Neural progenitor cell (in vitro differentiated cells): Measurements from ENCODE around the gene ZKSCAN4. TPM values are rescaled to one million over a fixed set of nuclear protein-coding genes. Genes with fewer than 3 reads are reported as not detected.

Experiments used
- DNase-seq: peaks from one replicate; pipeline ENCODE4 v3.0.0-alpha.2; 2016; ENCODE audit warnings: low spot score
- H2AFZ ChIP-seq: fragments of 200-600 bp; sonication (generic); replicated peaks from 2 replicates; pipeline ENCODE4 v1.6.1; 2016; ENCODE audit warnings: antibody characterized with exemption
- H3F3A ChIP-seq: fragments of 200-600 bp; sonication (generic); 2 replicates; pipeline ENCODE4 v1.6.1; 2016; ENCODE audit warnings: antibody characterized with exemption, low read depth
- H3K27ac ChIP-seq: fragments of 200-600 bp; sonication (generic); 2 replicates; pipeline ENCODE4 v1.5.1; 2016; ENCODE audit warnings: mild to moderate bottlenecking
- H3K27me3 ChIP-seq: fragments of 200-600 bp; sonication (generic); 2 replicates; pipeline ENCODE4 v1.6.1; 2016; ENCODE audit warnings: mild to moderate bottlenecking, moderate library complexity
- H3K36me3 ChIP-seq: fragments of 200-600 bp; sonication (generic); 2 replicates; pipeline ENCODE4 v1.5.1; 2016
- H3K4me1 ChIP-seq: fragments of 200-600 bp; sonication (generic); 2 replicates; pipeline ENCODE4 v1.6.1; 2016; ENCODE audit warnings: mixed run types
- H3K4me2 ChIP-seq: fragments of 200-600 bp; sonication (generic); 2 replicates; pipeline ENCODE4 v1.6.1; 2016
- H3K4me3 ChIP-seq: fragments of 200-600 bp; sonication (generic); 2 replicates; pipeline ENCODE4 v1.5.1; 2016
- H3K79me2 ChIP-seq: fragments of 200-600 bp; sonication (generic); 2 replicates; pipeline ENCODE4 v1.6.1; 2016; ENCODE audit warnings: low read depth
- H3K9ac ChIP-seq: fragments of 200-600 bp; sonication (generic); 2 replicates; pipeline ENCODE4 v1.6.1; 2016
- H3K9me3 ChIP-seq: fragments of 200-600 bp; sonication (generic); 2 replicates; pipeline ENCODE4 v1.5.1; 2016; ENCODE audit warnings: low read depth
- H4K20me1 ChIP-seq: fragments of 200-600 bp; sonication (generic); 2 replicates; pipeline ENCODE4 v1.6.1; 2016; ENCODE audit warnings: low read depth
- H3K27ac Mint-ChIP-seq: 3 replicates; pipeline ENCODE4 v1.8.0; 2021; ENCODE audit warnings: mixed read lengths
- H3K27me3 Mint-ChIP-seq: 2 replicates; pipeline ENCODE4 v1.8.0; 2022; ENCODE audit warnings: low read depth, mild to moderate bottlenecking, inconsistent platforms, moderate library complexity, mixed read lengths; ENCODE audit not compliant: insufficient read depth
- H3K36me3 Mint-ChIP-seq: 3 replicates; pipeline ENCODE4 v1.8.0; 2021; ENCODE audit warnings: mixed read lengths
- H3K4me1 Mint-ChIP-seq: 3 replicates; pipeline ENCODE4 v1.8.0; 2021; ENCODE audit warnings: mixed read lengths
- H3K4me3 Mint-ChIP-seq: 3 replicates; pipeline ENCODE4 v1.8.0; 2021; ENCODE audit warnings: mild to moderate bottlenecking, moderate library complexity, mixed read lengths
- H3K9me3 Mint-ChIP-seq: 3 replicates; pipeline ENCODE4 v1.8.0; 2020; ENCODE audit warnings: mixed read lengths
- CTCF ChIP-seq: fragments of 200-600 bp; sonication (generic); IDR thresholded peaks from 2 replicates; pipeline ENCODE4 v1.5.1; 2017; ENCODE audit warnings: antibody characterized with exemption, mild to moderate bottlenecking
- EZH2 ChIP-seq: fragments of 200-600 bp; sonication (generic); IDR thresholded peaks from 2 replicates; pipeline ENCODE4 v1.6.1; 2017; ENCODE audit warnings: antibody characterized with exemption, mild to moderate bottlenecking, moderate library complexity
- EZH2phosphoT487 ChIP-seq: fragments of 200-600 bp; sonication (generic); IDR thresholded peaks from 2 replicates; pipeline ENCODE4 v1.6.1; 2017; ENCODE audit warnings: antibody characterized with exemption
- total RNA-seq: library from RNA; depleted of rRNA; stranded (reverse); fragments of >200 nt; gene quantifications from 2 replicates; pipeline ENCODE4 v1.2.3, GENCODE V29; 2015; ENCODE audit warnings: low replicate concordance

The ZKSCAN4 gene
- total RNA-seq, 1 donor from 2014 or later = 5.9 TPM

GRCh38 chr6:28291573-28291972 is 39.5 kb upstream of the ZKSCAN4 start:
- Histone ChIP-seq H3K9ac (no peak overlapping the region), H3K79me2 (no peaks in the 10 kb centered on the region), H3K4me1 (no peaks in the 10 kb centered on the region), H3K4me3 (no peak overlapping the region), H3F3A (no peaks in the 10 kb centered on the region), H3K9me3 (no peaks in the 10 kb centered on the region), H4K20me1 (no peaks in the 10 kb centered on the region), H3K27me3 (no peaks in the 10 kb centered on the region), H3K36me3 (peaks cover 8% of the 10 kb centered on the region), H3K4me2 (no peak overlapping the region), H2AFZ (no peak overlapping the region), H3K27ac (no peak overlapping the region)
- Mint-ChIP-seq H3K27ac (no peak overlapping the region), H3K4me1 (no peaks in the 10 kb centered on the region), H3K4me3 (no peak overlapping the region), H3K9me3 (peaks cover 2% of the 10 kb centered on the region), H3K27me3 (no peaks in the 10 kb centered on the region), H3K36me3 (peaks cover 48% of the 10 kb centered on the region)
- TF ChIP-seq EZH2 (no peak), CTCF (no peak)
- no peak for DNase-seq

DNA sequence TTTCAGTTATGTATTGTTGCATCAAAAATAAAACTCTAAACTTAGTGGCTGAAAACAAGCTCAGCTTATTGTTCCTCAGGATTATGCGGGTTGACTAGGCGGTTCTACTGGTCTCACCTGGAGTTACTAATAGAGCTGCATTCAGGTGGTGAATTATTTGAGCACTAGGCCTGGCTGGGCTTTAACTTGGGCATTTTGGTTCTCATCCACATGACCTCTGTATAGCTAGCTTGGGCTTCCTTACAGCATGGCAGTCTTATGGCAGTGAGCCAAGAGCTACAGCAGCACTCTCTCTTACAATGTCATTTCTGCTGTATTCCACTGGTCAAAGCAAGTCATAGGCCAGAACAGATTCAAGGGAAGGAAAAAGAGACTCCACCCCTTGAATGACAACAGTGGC is 30.9 kb upstream of the ZKSCAN4 start:
- peaks cover 25% of the 10 kb centered on the region for H3K79me2 ChIP-seq
- H2AFZ ChIP-seq = no peak overlapping the region
- Mint-ChIP-seq H3K27me3 (no peaks in the 10 kb centered on the region), H3K4me3 (peak overlapping the region; percentile 96), H3K9me3 (no peaks in the 10 kb centered on the region), H3K4me1 (peaks cover 10% of the 10 kb centered on the region), H3K36me3 (peaks cover 32% of the 10 kb centered on the region), H3K27ac (no peak overlapping the region)
- H3K4me1 ChIP-seq = peaks cover 14% of the 10 kb centered on the region
- peaks cover 7% of the 10 kb centered on the region for H3F3A ChIP-seq
- peak overlapping the region; percentile 88 for H3K4me3 ChIP-seq
- peaks cover 6% of the 10 kb centered on the region for H3K36me3 ChIP-seq
- TF ChIP-seq CTCF (no peak), EZH2phosphoT487 (no peak), EZH2 (no peak)
- no peaks in the 10 kb centered on the region for H3K9me3 ChIP-seq
- peaks cover 6% of the 10 kb centered on the region for H3K27me3 ChIP-seq
- peak overlapping the region; percentile 92 for H3K4me2 ChIP-seq
- no peak overlapping the region for H3K9ac ChIP-seq
- H3K27ac ChIP-seq = no peak overlapping the region
- no peak for DNase-seq
- H4K20me1 ChIP-seq = peaks cover 6% of the 10 kb centered on the region

- Histone ChIP-seq H4K20me1 (peaks cover 6% of the 10 kb centered on the region), H3K9me3 (no peaks in the 10 kb centered on the region), H3K9ac (peak within 1 kb of the TSS; percentile 77), H3K79me2 (peaks cover 25% of the 10 kb centered on the region), H3K4me3 (peak within 1 kb of the TSS; percentile 88), H3K4me1 (peaks cover 14% of the 10 kb centered on the region), H3K36me3 (no peaks in the 10 kb centered on the region), H3K27ac (no peak within 1 kb of the TSS), H3K4me2 (peak within 1 kb of the TSS; percentile 92), H3F3A (peaks cover 7% of the 10 kb centered on the region), H3K27me3 (peaks cover 6% of the 10 kb centered on the region), H2AFZ (peak within 1 kb of the TSS; percentile 93)
- TF ChIP-seq EZH2 (peak; percentile 38), CTCF (no peak), EZH2phosphoT487 (no peak)
- Mint-ChIP-seq H3K27ac (peak within 1 kb of the TSS; percentile 89), H3K4me3 (peak within 1 kb of the TSS; percentile 96), H3K4me1 (peaks cover 10% of the 10 kb centered on the region), H3K36me3 (peaks cover 18% of the 10 kb centered on the region), H3K27me3 (peaks cover 3% of the 10 kb centered on the region), H3K9me3 (no peaks in the 10 kb centered on the region)
- peak; percentile 95 for DNase-seq
Measured at GRCh38 chr6:28281288-28282064, 29.4 kb upstream of the ZKSCAN4 start, which contains the start of gene PGBD1. Gene PGBD1, plus strand, starts transcription at chr6:28281572. Its CDS starts 2,242 bp downstream, at chr6:28283814.
